Measurements from ENCODE around the gene GNAL. TPM values are rescaled to one million over a fixed set of nuclear protein-coding genes. Genes with fewer than 3 reads are reported as not detected.

Gene GNAL
- total RNA-seq (2012; rRNA removed) (0.28 and 0.36 TPM in 2 replicates), polyA plus RNA-seq (2012; rRNA removed) (0.11 and 0.15 TPM in 2 replicates), Bru-seq, nascent RNA (percentile 15 among the genes with signal in this experiment), BruChase-seq, experiment 1, labeled RNA remaining after a 6-hour chase (percentile 17 among the genes with signal in this experiment), BruChase-seq, experiment 2, labeled RNA remaining after a 2-hour chase (percentile 16 among the genes with signal in this experiment)
- 0.03 and 0.10 TPM in 2 replicates for polyA plus RNA-seq (2012; cell fraction: cytosol; rRNA removed)
- polyA plus RNA-seq (2012; cell fraction: nucleus; rRNA removed; ENCODE audit: low replicate concordance) = 0.08 and 0.39 TPM in 2 replicates
- long read RNA-seq = 0 reads

DNA sequence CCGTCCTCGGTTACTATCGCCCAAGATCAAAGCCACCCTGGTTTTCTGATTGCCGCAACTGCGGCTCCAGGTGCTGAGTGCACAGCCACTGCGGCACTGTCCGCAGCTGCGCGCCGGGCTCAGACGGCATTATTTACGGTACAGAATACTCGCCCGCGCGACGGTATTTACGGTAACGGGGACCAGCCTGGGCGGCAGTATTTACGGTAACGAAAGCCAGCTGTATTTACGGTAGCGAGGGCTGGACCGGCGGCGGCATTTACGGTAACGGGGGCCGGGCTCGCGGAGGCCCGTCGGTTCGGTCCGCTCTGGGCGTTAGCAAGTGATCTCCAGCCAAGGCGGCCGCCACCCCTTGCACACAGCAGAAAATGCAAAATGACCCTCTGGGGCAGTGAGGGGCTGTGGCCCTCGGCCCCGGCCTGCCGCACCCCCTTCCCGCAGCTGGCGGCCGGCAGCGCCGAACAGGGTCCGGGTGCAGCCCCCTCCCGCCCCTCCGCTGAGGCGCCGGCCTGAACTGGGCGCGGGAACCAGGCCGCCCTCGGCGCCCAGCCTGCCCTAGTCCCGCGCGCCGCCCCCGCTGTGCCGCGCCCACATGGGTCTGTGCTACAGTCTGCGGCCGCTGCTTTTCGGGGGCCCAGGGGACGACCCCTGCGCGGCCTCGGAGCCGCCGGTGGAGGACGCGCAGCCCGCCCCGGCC is at the start of gene GNAL:
TSS of gene GNAL (plus strand) at position 293 of the 697 bp plus-strand sequence. CDS start at position 593, 300 bp downstream.
- dilution Hi-C loops (cut with HindIII; ENCODE audit: low sequenced_read_pairs, unreplicated experiment) (no loop called here), in situ Hi-C loops (cut with MboI; ENCODE audit: low sequenced_read_pairs) (no loop called here), intact Hi-C loops (cut with micrococcal nuclease) (no loop called here)
- Histone ChIP-seq H3K23ac (ENCODE audit: low read depth, low read length) (no peak within 1 kb of the TSS), H4K8ac (ENCODE audit: low read depth in 2 of 2, low read length in 2 of 2) (no peak within 1 kb of the TSS), H3K56ac (ENCODE audit: extremely low read depth, insufficient read depth, low read length) (no peak within 1 kb of the TSS), H2AFZ (replicated peaks; ENCODE audit: low read length, poor library complexity) (peak within 1 kb of the TSS; percentile 88), H4K91ac (ENCODE audit: insufficient read depth, low read depth, low read length) (no peak within 1 kb of the TSS), H4K20me1 (ENCODE audit: insufficient read depth, low read length) (no peaks in the 10 kb centered on the region), H3K9me1 (ENCODE audit: insufficient read depth, low read length) (no peaks in the 10 kb centered on the region), H3K27ac (ENCODE audit: insufficient read depth, low read length) (no peak within 1 kb of the TSS), H3K9ac (ENCODE audit: low read depth, low read length) (peak within 1 kb of the TSS; percentile 56; the same call in 1 of the 2 replicates), H3K36me3 (ENCODE audit: control insufficient read depth, insufficient read depth, low read length) (no peaks in the 10 kb centered on the region), H2BK15ac (ENCODE audit: low read depth, low read length) (no peak within 1 kb of the TSS), H3K18ac (ENCODE audit: low read depth, low read length) (no peak within 1 kb of the TSS), H3K4me2 (ENCODE audit: low read depth, low read length) (peak within 1 kb of the TSS; percentile 88), H2AK9ac (replicated peaks; ENCODE audit: low read depth, low read length, poor library complexity) (peak within 1 kb of the TSS; percentile 12), H3K79me1 (ENCODE audit: low read depth in 1 of 2, low read length in 2 of 2) (no peaks in the 10 kb centered on the region), H2AK5ac (ENCODE audit: low read depth, low read length) (no peak within 1 kb of the TSS), H3K4me3 (ENCODE audit: insufficient read depth, low read depth, low read length) (peak within 1 kb of the TSS; percentile 53), H2BK20ac (ENCODE audit: low read depth, low read length) (no peak within 1 kb of the TSS), H2BK120ac (ENCODE audit: low read depth, low read length) (no peak within 1 kb of the TSS), H4K5ac (ENCODE audit: low read depth, low read length) (no peak within 1 kb of the TSS), H3K14ac (replicated peaks; ENCODE audit: low read depth, low read length) (no peak within 1 kb of the TSS), H2BK5ac (ENCODE audit: low read depth, low read length, poor library complexity, severe bottlenecking) (no peak within 1 kb of the TSS), H3K4ac (ENCODE audit: low read depth, low read length) (no peak within 1 kb of the TSS), H3K9me3 (ENCODE audit: control insufficient read depth, insufficient read depth, low read length) (no peaks in the 10 kb centered on the region; the same call in 1 of the 2 replicates), H3K27me3 (ENCODE audit: control insufficient read depth, insufficient read depth, low read length) (peaks cover 17% of the 10 kb centered on the region), H3K4me1 (ENCODE audit: control insufficient read depth, insufficient read depth, low read length) (no peaks in the 10 kb centered on the region)
- POLR2A ChIA-PET (ENCODE audit: unreplicated experiment) = no interaction called here
- DNase-seq (peak; percentile 85), ATAC-seq (ENCODE audit: low read depth) (peak; percentile 91)
- WGBS, 2 experiments (ENCODE audit: extremely low coverage in 2 of 2, insufficient read length in 1 of 2) = 1% methylated on average over 48 of the region's 77 CpGs; no CpG with 5 or more reads in 1 of the 2 experiments
- peak; percentile 37 for TF ChIP-seq RCOR1 (IDR thresholded peaks at IDR 0.05; ENCODE audit: insufficient replicate concordance, low read length)
- peak; percentile 52; the same call in 1 of the 2 replicates for TF ChIP-seq NFE2L2 (IDR thresholded peaks at IDR 0.05; ENCODE audit: low read depth, low read length)
- TF ChIP-seq FOS (IDR thresholded peaks at IDR 0.05; ENCODE audit: low read depth, low read length) = no peak
- no peak for TF ChIP-seq BHLHE40 (IDR thresholded peaks at IDR 0.05; ENCODE audit: low read depth, low read length)
- TF ChIP-seq MAFK (IDR thresholded peaks at IDR 0.05; ENCODE audit: low read depth, low read length) = peak; percentile 91
- TF ChIP-seq MAZ (IDR thresholded peaks at IDR 0.05; ENCODE audit: borderline replicate concordance, low read depth, low read length) = peak; percentile 46; the same call in 1 of the 2 replicates
- peak; percentile 21; the same call in 1 of the 2 replicates for TF ChIP-seq SMC3 (IDR thresholded peaks at IDR 0.05; ENCODE audit: low read depth, low read length)
- TF ChIP-seq CHD1 (IDR thresholded peaks at IDR 0.05; ENCODE audit: low read depth, low read length) = no peak
- CTCF ChIA-PET = no interaction called here
- no TSS peak for BruUV-seq (replicated peaks)
